Activated CD4-positive, alpha-beta T cell treated with anti-CD3 and anti-CD28 coated beads for 36 hours (primary cell): ENCODE measurements around the gene HOXA10. TPM values are rescaled to one million over a fixed set of nuclear protein-coding genes. Genes with fewer than 3 reads are reported as not detected.

Experiments used
- ATAC-seq: fragments of 200-7000 bp; cut with Tn5 transposase; one replicate; pipeline ENCODE4 v1.10.0; 2021; ENCODE audit warnings: mild to moderate bottlenecking, moderate library complexity
- CTCF ChIA-PET: fragments of 350-600 bp; sonication (Branson Sonifier 250); formaldehyde crosslinking; loops from one replicate; lab custom pipeline; 2021; ENCODE audit warnings: antibody characterized with exemption; lab: Charles Lee
- POLR2A ChIA-PET: fragments of 350-600 bp; sonication (Branson Sonifier 250); formaldehyde crosslinking; loops from one replicate; lab custom pipeline; 2021; ENCODE audit warnings: antibody characterized with exemption, inconsistent platforms; lab: Charles Lee
- DNase-seq: peaks from one replicate; pipeline ENCODE4 v3.0.0-alpha.2; 2020
- H3K27ac Mint-ChIP-seq: one replicate; pipeline ENCODE4 v1.8.0; 2021; ENCODE audit warnings: mixed read lengths
- H3K27me3 Mint-ChIP-seq: one replicate; pipeline ENCODE4 v1.8.0; 2021; ENCODE audit warnings: mixed read lengths
- H3K36me3 Mint-ChIP-seq: one replicate; pipeline ENCODE4 v1.8.0; 2021; ENCODE audit warnings: low read depth, mixed read lengths
- H3K4me1 Mint-ChIP-seq: one replicate; pipeline ENCODE4 v1.8.0; 2021; ENCODE audit warnings: mixed read lengths
- H3K4me3 Mint-ChIP-seq: one replicate; pipeline ENCODE4 v1.8.0; 2021; ENCODE audit warnings: mild to moderate bottlenecking, moderate library complexity, mixed read lengths
- H3K9me3 Mint-ChIP-seq: one replicate; pipeline ENCODE4 v1.8.0; 2021; ENCODE audit warnings: low read depth, mixed read lengths
- intact Hi-C, 2 experiments: fragments of 100-400 bp; cut with DNase I in 1 of 2; cut with micrococcal nuclease in 1 of 2; formaldehyde crosslinking; loops; one replicate each; pipeline versions ENCODE4 v1.14.2 to v1.15.1; 2022 to 2024; cut with DNase I, micrococcal nuclease
- total RNA-seq, 2 experiments: library from RNA; stranded (reverse); gene quantifications; one replicate each; pipeline ENCODE4 v1.2.3, GENCODE V29; 2021

HOXA10 gene
- total RNA-seq, 2 experiments from 2014 or later: not detected

GRCh38 chr7:27141137-27141922 is 32.8 kb downstream of the HOXA10 start:
- no peak overlapping the region for H3K4me3 Mint-ChIP-seq
- intact Hi-C loops: no loop called here
- H3K9me3 Mint-ChIP-seq: no peaks in the 10 kb centered on the region
- no peaks in the 10 kb centered on the region for H3K36me3 Mint-ChIP-seq
- no peaks in the 10 kb centered on the region for H3K4me1 Mint-ChIP-seq
- no peak overlapping the region for H3K27ac Mint-ChIP-seq
- ChIA-PET POLR2A (no interaction called here), CTCF (interaction anchor here (0.6 to 1.2 kb wide), 5 partner anchors 10 to 767 kb away, joined by 3 to 5 read pairs (median 3); no protein-coding TSS in a partner anchor)
- no peak for ATAC-seq
- peaks cover 22% of the 10 kb centered on the region for H3K27me3 Mint-ChIP-seq
- DNase-seq: no peak

GRCh38 chr7:27140126-27140857 is 33.8 kb downstream of the HOXA10 start:
- H3K4me1 Mint-ChIP-seq: peaks cover 4% of the 10 kb centered on the region
- DNase-seq (no peak), ATAC-seq (no peak)
- intact Hi-C loops: no loop called here
- peaks cover 26% of the 10 kb centered on the region for H3K27me3 Mint-ChIP-seq
- no peak overlapping the region for H3K4me3 Mint-ChIP-seq
- CTCF ChIA-PET: interaction anchor here (0.6 to 1.2 kb wide), 3 partner anchors 9 to 39 kb away, joined by 4 to 5 read pairs (median 5); no protein-coding TSS in a partner anchor
- H3K27ac Mint-ChIP-seq: no peak overlapping the region
- H3K9me3 Mint-ChIP-seq: no peaks in the 10 kb centered on the region
- no peaks in the 10 kb centered on the region for H3K36me3 Mint-ChIP-seq
- POLR2A ChIA-PET: no interaction called here

GRCh38 chr7:27139334-27140125 is 34.6 kb downstream of the HOXA10 start:
- H3K27me3 Mint-ChIP-seq: peaks cover 27% of the 10 kb centered on the region
- intact Hi-C loops: no loop called here
- H3K36me3 Mint-ChIP-seq: no peaks in the 10 kb centered on the region
- DNase-seq (no peak), ATAC-seq (no peak)
- no peak overlapping the region for H3K27ac Mint-ChIP-seq
- H3K4me3 Mint-ChIP-seq: no peak overlapping the region
- CTCF ChIA-PET: interaction anchor here (0.6 kb wide), 1 partner anchor 10 kb away, joined by 4 read pairs; no protein-coding TSS in a partner anchor
- POLR2A ChIA-PET: no interaction called here
- no peaks in the 10 kb centered on the region for H3K9me3 Mint-ChIP-seq
- peaks cover 11% of the 10 kb centered on the region for H3K4me1 Mint-ChIP-seq

DNA sequence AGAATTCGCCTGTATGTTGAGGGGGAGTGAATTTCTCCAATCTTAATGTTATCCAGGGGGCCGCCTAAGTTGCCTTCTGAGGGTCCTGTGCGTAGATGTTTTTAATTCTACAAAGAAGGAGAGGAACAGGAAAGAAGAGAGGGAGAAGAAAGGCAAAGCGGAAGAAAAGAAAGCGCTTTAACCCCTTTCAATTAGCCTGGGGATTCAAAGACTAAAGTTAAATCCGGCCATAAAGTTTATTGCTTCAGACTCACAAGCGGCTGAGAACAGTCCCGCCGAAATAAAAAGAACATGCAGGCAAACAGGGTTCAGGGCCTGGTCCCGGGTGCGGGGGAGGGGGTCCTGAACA is 35.2 kb downstream of the HOXA10 start:
- Mint-ChIP-seq H3K4me1 (peaks cover 16% of the 10 kb centered on the region), H3K27me3 (peaks cover 32% of the 10 kb centered on the region), H3K36me3 (no peaks in the 10 kb centered on the region), H3K27ac (no peak overlapping the region), H3K9me3 (no peaks in the 10 kb centered on the region), H3K4me3 (no peak overlapping the region)
- no peak for ATAC-seq
- ChIA-PET POLR2A (no interaction called here), CTCF (no interaction called here)
- intact Hi-C loops: no loop called here
- no peak for DNase-seq

- DNase-seq: no peak
- Mint-ChIP-seq H3K9me3 (no peaks in the 10 kb centered on the region), H3K27me3 (peaks cover 36% of the 10 kb centered on the region), H3K27ac (no peak overlapping the region), H3K36me3 (no peaks in the 10 kb centered on the region), H3K4me1 (peaks cover 19% of the 10 kb centered on the region), H3K4me3 (no peak overlapping the region)
- ChIA-PET CTCF (no interaction called here), POLR2A (no interaction called here)
- ATAC-seq: no peak
- intact Hi-C loops: no loop called here
Observed at GRCh38 chr7:27138472-27138871, 35.6 kb downstream of the HOXA10 start.

DNA sequence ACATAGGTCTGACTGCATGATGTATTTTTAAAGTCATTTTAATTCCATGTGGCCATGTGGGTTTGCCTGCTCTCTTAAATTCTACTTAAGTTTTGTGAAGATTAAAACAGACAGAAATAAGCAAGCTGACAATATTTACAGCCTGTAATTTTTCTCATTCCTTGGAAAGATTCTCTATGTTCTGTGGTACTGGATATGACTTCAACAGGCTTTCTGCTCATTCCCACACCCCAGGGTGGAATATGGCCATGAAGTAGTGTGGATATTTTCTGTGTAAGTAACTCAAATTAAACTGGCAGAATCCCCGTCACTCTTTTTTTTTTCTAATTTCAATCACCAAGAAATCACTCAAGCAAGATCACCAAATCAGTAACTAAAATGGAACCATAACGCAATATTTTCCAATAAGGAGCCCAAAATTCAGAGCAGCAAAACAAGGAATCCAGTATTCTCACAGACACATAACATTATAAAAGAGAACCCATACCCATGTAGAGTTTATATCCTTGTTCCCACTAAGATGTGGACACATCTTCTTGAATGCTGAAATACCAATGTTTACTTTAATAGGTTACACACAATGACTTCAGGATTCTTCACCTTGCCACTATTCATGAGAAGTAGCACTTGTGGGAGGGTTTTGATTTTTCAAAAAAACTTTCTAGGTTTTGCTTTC is 36.3 kb downstream of the HOXA10 start:
- Mint-ChIP-seq H3K27ac (no peak overlapping the region), H3K36me3 (no peaks in the 10 kb centered on the region), H3K27me3 (peaks cover 36% of the 10 kb centered on the region), H3K9me3 (no peaks in the 10 kb centered on the region), H3K4me3 (no peak overlapping the region), H3K4me1 (peaks cover 19% of the 10 kb centered on the region)
- DNase-seq (no peak), ATAC-seq (no peak)
- ChIA-PET CTCF (no interaction called here), POLR2A (no interaction called here)
- intact Hi-C loops: no loop called here

DNA sequence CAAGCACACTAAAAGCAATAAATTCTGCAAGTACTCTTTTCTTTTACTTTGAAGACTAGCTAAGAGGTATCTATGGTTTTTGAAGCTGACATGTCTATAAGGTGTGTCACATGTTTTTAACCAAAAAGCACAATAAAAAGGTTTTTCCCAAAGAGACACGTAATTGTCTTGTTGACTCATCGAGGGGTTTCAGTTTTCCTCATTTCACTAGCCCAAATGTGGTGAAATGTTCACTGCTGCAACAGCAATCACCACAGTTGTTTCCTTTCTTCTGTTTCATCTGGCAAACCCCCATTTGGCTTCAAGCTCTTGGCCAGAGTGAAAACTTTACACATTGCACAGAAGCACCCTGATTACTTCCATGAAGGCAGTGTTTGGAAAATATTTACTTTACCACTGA is 39.7 kb downstream of the HOXA10 start:
- Mint-ChIP-seq H3K4me3 (no peak overlapping the region), H3K36me3 (no peaks in the 10 kb centered on the region), H3K27ac (peak overlapping the region; percentile 49), H3K27me3 (peaks cover 32% of the 10 kb centered on the region), H3K4me1 (peaks cover 19% of the 10 kb centered on the region), H3K9me3 (no peaks in the 10 kb centered on the region)
- intact Hi-C loops: loop anchor here (1.0 to 5.0 kb wide), 4 partner anchors 16 to 269 kb away; partner anchors contain the start of gene HOXA1 (in 1 of the 2)
- ChIA-PET CTCF (interaction anchor here (0.8 to 1.2 kb wide), 2 partner anchors 24 to 33 kb away, joined by 3 read pairs; no protein-coding TSS in a partner anchor), POLR2A (no interaction called here)
- ATAC-seq: peak; percentile 78
- peak; percentile 39 for DNase-seq

DNA sequence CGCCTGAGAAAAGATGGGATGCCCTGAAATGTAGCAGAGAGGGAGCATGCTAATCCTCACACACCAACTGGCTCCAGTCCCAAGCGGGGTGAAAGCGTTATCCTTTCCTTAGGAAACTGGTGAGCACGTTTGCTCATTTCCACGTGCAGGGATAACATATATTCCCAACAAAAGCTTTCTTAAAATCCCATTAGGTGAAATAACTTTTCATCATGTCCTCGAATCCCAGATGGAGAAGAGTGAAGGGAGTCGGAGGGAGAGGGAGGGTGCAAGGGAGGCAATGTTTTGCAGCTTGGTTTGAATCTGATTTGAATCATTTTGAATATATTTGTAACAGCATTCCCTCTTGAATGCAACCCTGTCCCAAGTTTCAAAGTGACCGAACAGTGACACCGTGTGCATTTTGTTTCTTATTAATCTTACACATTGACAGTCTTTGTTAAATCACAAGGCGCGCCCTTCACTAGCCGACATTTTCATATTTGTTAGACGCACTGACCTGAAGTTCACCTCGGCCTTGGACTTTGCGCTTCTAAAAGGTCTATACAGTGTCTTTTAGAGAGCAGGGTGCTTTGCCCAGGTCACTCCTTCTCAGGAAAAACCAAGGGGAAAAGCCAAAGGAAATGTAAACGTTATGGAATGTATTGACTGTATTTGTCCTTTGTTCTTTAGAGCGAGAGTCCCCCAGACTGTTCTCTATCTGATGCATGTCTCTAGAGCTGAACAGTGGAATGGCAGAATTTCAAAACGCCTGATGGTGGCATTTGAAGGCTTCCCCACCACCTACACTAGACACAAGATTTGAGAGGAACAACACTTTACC is 40.5 kb downstream of the HOXA10 start:
- no peak overlapping the region for H3K27ac Mint-ChIP-seq

DNA sequence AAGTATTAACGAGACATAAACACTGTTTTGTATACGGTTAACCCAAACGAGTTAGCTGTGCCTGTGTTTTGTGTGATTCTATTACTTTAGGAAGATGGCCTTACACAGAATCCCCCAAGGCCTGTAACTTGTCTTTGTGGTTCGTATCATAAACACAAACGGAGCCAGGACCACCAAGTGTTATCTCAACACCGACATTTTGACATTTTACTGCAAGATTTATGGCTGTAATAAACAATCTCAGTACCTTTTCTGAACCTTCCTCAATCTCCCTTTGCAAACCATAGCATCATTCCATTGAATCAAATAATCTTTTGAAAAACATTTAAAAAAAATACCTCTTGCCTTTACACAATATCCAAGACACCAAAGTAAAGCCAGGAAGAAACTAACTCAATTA is 41.1 kb downstream of the HOXA10 start:
- Mint-ChIP-seq H3K4me1 (peaks cover 19% of the 10 kb centered on the region), H3K27me3 (peaks cover 38% of the 10 kb centered on the region), H3K4me3 (no peak overlapping the region), H3K36me3 (no peaks in the 10 kb centered on the region), H3K27ac (no peak overlapping the region), H3K9me3 (no peaks in the 10 kb centered on the region)
- intact Hi-C loops: loop anchor here in 1 of 2 experiments (5.0 kb wide), 1 partner anchor 36 kb away; the partner anchor contains the start of gene HOXA1
- ATAC-seq (no peak), DNase-seq (no peak)
- ChIA-PET POLR2A (no interaction called here), CTCF (no interaction called here)

More for the DNA sequence above, 40.5 kb downstream of the HOXA10 start:
- ATAC-seq (no peak), DNase-seq (no peak)
- intact Hi-C loops: loop anchor here (1.0 to 5.0 kb wide), 4 partner anchors 17 to 268 kb away; partner anchors contain the start of gene HOXA1 (in 1 of the 2)
- CTCF ChIA-PET: interaction anchor here (0.6 to 0.8 kb wide), 2 partner anchors 32 to 55 kb away, joined by 3 read pairs; no protein-coding TSS in a partner anchor
- H3K36me3 Mint-ChIP-seq: no peaks in the 10 kb centered on the region
- POLR2A ChIA-PET: no interaction called here
- peaks cover 19% of the 10 kb centered on the region for H3K4me1 Mint-ChIP-seq
- H3K27me3 Mint-ChIP-seq: peaks cover 36% of the 10 kb centered on the region
- H3K9me3 Mint-ChIP-seq: no peaks in the 10 kb centered on the region
- no peak overlapping the region for H3K4me3 Mint-ChIP-seq

DNA sequence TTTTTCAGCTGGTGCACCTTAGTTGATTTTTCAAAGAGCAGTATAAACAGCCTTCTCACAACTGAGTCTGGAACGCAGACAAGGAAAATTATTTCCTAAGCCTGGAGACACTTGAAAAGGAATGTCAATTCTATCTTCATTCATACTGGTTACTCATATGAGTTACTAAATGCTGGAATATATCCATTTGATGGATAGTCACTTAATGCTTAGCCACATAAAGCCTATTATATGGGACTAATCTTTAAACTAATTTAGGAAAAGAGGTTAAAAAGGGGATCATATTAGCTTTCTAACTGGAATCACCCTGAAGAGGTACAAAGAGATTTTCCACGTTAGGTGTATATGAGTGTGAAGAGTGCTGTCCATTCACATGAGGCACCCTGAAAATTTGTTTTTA is 41.9 kb downstream of the HOXA10 start:
- POLR2A ChIA-PET: no interaction called here

More for the DNA sequence above, 41.9 kb downstream of the HOXA10 start:
- Mint-ChIP-seq H3K27me3 (peaks cover 34% of the 10 kb centered on the region), H3K27ac (no peak overlapping the region), H3K4me3 (no peak overlapping the region), H3K36me3 (no peaks in the 10 kb centered on the region), H3K4me1 (peaks cover 19% of the 10 kb centered on the region), H3K9me3 (no peaks in the 10 kb centered on the region)
- CTCF ChIA-PET: interaction anchor here (1.1 kb wide), 2 partner anchors 16 to 18 kb away, joined by 3 read pairs; no protein-coding TSS in a partner anchor
- ATAC-seq (no peak), DNase-seq (no peak)
- intact Hi-C loops: loop anchor here in 1 of 2 experiments (5.0 kb wide), 1 partner anchor 35 kb away; the partner anchor contains the start of gene HOXA1
